ENCODE measurements around the gene CERS6.

Gene CERS6

GRCh38 chr2:168443818-168444217 lies 12.3 kb upstream of the CERS6 start:
- DNase-seq: no peak

- DNase-seq: no peak
These were observed 10.1 kb upstream of the CERS6 start for GRCh38 chr2:168445960-168446359.

- DNase-seq: no peak
These were observed 7.1 kb upstream of the CERS6 start for GRCh38 chr2:168448980-168449379.

DNA sequence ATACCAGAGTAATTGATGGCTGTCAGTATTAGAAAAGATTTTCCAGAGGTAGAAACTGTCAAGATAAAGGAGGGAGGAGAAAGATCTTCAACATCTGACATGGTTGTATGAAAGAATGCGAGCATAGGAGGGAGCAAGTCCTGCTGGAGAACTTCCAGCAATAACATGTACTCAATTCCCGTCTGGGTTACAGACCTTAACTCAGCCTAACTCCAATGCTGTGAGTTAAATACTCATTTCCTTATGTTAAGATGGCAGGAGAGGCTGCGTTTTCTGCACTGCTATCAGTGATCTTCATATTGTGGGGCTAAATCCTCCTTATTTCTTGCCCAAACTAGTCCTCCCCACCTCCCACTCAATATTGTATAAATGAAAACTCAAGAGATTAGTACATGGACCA lies 6.7 kb upstream of the CERS6 start:
- no peak for DNase-seq

- DNase-seq: no peak
These were observed 5.9 kb upstream of the CERS6 start for GRCh38 chr2:168450171-168450570.

DNA sequence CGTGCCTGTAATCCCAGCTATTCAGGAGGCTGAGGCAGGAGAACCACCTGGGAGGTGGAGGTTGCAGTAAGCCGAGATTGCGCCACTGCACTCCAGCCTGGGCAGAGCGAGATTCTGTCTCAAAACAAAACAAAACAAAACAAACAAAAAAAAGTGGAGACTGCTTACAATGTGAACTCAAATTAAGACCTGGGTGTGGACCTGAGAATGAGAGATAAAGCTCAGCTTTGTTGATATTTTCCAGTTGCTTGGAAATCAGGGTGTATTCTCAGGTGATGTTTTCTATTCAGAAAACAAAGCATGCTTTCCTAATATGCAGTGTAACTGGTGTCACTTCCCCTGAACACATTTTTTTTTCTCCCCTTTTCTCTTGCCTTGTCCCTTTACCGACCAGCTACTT lies 5.3 kb upstream of the CERS6 start:
- DNase-seq: no peak

DNA sequence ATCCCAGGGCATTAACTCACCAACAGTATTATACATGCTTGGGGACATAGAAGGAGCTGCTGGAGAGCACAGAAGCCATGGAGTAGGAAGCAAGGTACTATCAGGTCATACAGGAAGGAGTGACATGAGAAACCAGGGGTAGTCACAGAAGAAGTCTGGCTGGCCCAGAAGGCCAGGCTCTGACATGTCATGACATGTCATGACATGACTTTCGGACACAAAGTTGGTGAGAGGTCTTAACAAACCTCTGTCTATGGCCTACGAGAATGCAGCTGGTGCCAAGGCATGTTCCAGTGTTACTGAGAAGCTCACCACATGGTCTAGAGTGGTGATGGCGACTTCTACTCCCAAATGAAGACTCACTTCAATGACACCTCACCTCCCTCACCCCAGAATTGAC lies 3.3 kb upstream of the CERS6 start:
- no peak for DNase-seq

DNA sequence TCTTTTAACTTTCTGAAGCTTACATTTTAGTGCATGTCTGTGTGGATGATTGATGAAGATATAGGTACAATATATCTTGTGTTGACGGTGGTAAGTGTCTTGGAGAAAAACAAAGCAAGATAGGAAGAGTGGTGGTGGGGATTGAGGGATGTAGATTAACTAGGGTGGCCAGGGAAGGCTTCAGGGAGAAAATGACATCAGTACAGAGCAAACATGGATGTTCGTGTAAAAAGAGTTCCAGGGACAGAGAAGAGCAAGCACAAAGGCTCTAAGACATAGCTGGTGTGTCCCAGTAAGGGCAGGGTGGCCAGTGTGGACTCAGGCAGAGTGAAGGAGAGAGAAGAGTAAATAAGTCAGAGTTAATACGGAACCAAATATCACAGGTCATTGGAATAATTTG lies 2.7 kb upstream of the CERS6 start:
- DNase-seq: no peak

- no peak for DNase-seq
These were observed 1.1 kb upstream of the CERS6 start for GRCh38 chr2:168454737-168455644.

GRCh38 chr2:168456521-168457189 lies 583 bp downstream of the CERS6 start:
- DNase-seq: peak in 3 of 5 donors; percentile 7 to 44 (median 7)

- no peak for DNase-seq
These were observed 1.3 kb downstream of the CERS6 start for GRCh38 chr2:168457190-168457895.

DNA sequence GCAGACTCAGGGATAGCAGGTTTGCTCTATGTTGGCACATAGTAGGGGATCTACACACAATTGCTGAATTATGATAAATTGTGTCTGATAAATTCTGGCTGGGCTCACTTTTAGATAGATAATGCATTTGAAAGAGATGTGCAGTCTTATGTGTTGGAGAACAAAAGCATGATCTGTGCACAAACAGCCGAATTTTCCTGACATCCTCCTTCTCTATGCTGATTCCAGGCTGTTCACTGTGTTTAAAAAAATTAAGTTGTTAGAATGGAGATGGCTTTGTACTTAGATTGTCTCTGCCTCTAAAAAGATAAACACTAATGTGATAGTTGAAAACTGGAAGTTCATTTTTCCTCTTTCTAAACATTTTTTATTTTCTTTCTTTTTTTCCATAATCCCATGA lies 2.1 kb downstream of the CERS6 start:
- no peak for DNase-seq

- no peak for DNase-seq
These were observed 3.2 kb downstream of the CERS6 start for GRCh38 chr2:168459256-168459655.

DNA sequence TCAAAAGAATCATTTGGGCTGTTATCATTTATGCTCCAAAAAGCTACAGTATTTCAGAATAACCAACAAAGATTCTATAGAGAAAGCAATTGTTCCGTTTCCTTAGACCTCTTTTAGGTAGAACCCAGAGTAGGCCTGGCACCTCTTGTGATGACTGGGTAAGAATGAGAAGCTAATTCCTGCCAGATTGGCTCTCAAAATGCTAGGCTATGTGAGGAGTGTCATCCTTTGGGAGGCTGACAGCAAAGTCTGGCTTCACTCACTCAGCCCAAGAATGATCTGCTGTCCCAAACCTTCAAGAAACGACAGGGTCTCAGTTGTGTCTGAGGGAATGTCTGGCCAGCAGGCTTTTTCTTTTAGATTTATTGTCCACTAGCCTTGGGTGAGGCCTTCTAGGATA lies 4.5 kb downstream of the CERS6 start:
- DNase-seq: no peak

DNA sequence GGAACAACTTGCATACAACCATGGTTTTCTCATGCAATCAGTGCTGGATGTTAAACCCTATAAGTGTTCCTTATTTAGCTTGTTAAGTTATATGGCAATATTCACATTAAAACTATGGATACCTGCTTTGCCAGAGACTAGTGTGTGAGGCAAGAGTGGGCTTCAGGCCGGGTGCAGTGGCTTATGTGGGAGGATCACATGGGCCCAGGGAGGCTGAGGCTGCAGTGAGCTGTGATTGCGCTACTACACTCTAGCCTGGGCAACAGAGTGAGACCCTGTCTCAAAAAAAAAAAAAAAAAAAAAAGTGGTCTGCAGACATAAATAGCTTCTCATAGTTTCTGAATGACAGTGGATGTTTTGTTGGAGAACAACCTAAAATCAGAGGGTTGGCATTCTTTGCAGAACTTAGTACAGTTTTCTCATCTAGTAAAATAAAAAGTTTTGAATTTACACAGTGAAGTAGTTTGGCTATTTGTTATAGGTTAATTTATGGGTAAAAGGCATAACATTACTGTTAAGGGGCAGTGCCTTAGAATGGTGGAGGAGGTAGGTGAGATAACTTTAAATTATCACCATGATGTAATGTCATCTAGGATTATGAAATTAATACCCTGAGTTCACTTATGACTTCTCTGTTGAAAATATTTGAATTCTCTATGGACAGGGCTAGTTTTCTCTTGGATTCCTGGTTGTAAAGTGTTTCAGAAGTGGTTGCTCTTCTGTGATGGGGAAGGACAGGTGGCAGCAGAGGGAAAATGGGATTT lies 5.3 kb downstream of the CERS6 start:
- DNase-seq: no peak

- DNase-seq: no peak
These were observed 5.9 kb downstream of the CERS6 start for GRCh38 chr2:168461942-168462331.

DNA sequence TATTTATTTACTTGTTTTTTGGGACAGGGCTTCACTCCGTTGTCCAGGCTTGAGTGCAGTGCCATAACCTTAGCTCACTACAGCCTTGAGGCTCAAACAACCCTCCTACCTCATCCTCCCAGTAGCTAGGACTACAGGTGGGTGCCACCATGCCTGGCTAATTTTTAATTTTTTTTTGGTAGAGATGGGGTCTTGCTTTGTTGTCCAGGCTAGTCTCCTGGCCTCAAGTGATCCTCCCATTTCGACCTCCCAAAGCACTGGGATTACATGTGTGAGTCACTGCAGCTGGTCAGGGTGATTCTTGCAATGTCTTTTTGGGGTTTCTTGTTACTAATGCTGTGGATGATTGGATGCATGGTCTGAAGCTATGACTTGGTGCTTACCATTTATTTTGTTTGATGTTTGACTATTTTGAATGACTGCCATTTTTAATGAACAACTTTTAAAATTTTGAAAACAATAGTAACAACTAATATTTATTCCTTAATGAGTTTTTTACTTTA lies 6.5 kb downstream of the CERS6 start:
- DNase-seq: no peak

DNA sequence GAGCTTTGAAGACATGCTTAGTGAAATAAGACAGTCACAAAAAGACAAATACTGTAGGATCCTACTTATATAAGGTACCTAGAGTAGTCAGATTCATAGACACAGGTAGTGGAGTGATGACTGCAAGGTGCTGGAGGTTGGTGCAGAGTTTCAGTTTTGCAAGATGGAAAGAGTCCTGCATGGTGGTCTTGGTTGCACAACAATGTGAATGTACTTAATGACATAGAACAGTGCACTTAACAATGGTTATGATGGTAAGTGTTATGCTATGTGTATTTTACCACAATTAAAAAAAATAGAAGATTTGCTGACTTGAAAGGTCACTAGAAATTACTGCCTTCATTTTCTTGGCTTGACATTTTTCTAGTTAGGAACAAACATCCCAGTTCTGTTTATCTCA lies 9.5 kb downstream of the CERS6 start:
- no peak for DNase-seq

DNA sequence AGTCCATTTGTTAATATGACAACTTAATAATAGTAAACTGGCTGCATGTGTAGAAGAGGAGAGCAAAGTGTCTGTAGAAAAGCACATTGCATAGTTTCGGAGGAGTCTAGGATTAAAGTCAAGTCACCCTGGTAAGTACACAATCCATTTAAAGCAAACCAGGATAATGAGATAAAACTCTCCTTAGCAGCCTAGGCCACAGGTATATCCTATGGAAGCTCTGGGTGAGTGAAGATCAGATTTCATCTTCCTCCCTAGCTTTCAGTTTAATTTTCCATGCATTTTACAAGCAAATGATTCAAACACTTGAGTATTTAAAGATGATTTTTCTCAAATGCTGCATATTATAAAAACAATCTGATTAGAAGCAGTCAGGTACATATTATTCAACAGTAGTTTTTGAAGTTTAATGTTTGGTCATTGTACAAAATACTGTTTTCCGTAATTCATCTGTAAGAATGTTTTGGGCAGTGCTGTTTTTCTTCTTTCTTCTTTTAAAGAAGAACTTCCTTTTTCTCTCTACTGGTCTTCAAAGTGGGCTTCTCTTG lies 10.2 kb downstream of the CERS6 start:
- DNase-seq: no peak

- DNase-seq: no peak
These were observed 10.9 kb downstream of the CERS6 start for GRCh38 chr2:168466834-168467565.

DNA sequence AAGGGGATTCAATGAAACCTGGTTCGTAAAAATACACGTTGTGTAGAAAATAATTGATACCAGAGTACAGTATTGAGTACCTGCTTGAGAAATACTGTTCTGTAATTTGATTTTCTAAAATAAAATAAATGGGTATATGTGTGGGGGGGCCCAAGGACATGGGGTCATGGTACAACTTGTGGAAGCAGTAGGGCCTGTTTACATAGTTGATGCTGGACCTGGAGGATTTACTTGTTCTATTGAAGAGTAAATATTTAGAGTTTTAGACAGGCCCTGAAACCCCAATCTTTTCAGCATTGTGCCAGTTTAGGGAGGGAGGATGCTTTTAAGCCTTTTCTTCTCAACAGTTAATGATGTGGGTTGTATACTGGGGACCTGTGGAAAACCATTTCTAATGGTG lies 11.7 kb downstream of the CERS6 start:
- DNase-seq: no peak

GRCh38 chr2:168468354-168468753 lies 12.3 kb downstream of the CERS6 start:
- DNase-seq: no peak
